Peyer's patch (tissue), 4 donors: Measurements from ENCODE around the gene ZNF605. TPM values are rescaled to one million over a fixed set of nuclear protein-coding genes. Genes with fewer than 3 reads are reported as not detected.
"Not testable (repeated sequence)": the region's sequence is repeated elsewhere in the genome, so short reads cannot be mapped to it uniquely, and the experiment has no call there.

Experiments used
- DNase-seq, 3 donors: peaks; one replicate each; pipeline ENCODE4 v3.0.0-alpha.2; 2017 to 2019
- H3K27ac ChIP-seq, 4 donors: fragments of 200-600 bp; sonication (generic); one replicate each; pipeline ENCODE4 v1.5.1; 2016 to 2019
- H3K27me3 ChIP-seq, 2 donors: fragments of 200-600 bp; sonication (generic); one replicate each; pipeline ENCODE4 v1.5.1; 2019
- H3K36me3 ChIP-seq, 3 donors: fragments of 200-600 bp; sonication (generic); one replicate each; pipeline ENCODE4 v1.5.1; 2016 to 2019
- H3K4me1 ChIP-seq, 4 donors: fragments of 200-600 bp; sonication (generic); one replicate each; pipeline ENCODE4 v1.5.1; 2016 to 2019
- H3K4me3 ChIP-seq, 4 donors: fragments of 200-600 bp; sonication (generic); 1 replicate in 3 of 4; 2 replicates in 1 of 4; pipeline ENCODE4 v1.5.1; 2016 to 2019; ENCODE audit warnings: mild to moderate bottlenecking in 1 of 4
- H3K9me3 ChIP-seq, 4 donors: fragments of 200-600 bp; sonication (generic); one replicate each; pipeline ENCODE4 v1.5.1; 2016 to 2019; ENCODE audit warnings: mild to moderate bottlenecking in 1 of 4
- POLR2A ChIP-seq, 2 donors: fragments of 450-650 bp; IDR thresholded peaks; one replicate each; pipeline ENCODE4 v1.5.1; 2017; ENCODE audit warnings: antibody characterized with exemption in 2 of 2, mild to moderate bottlenecking in 2 of 2, moderate library complexity in 2 of 2
- total RNA-seq, 4 donors: library from RNA; depleted of rRNA; stranded (reverse); fragments of >200 nt; gene quantifications; one replicate each; pipeline ENCODE4 v1.1.0, GENCODE V29; 2016
- TF ChIP-seq, protein P1 (sequence below), 6 experiments: fragments of 450-650 bp in 4 of 6; fragments of 200-600 bp in 2 of 6; sonication (generic) in 1 of 6; IDR thresholded peaks; one replicate each; pipeline ENCODE4 v1.5.1; 2017 to 2019; ENCODE audit warnings: antibody characterized with exemption in 6 of 6, mild to moderate bottlenecking in 3 of 6, moderate library complexity in 1 of 6

The ZNF605 gene
- total RNA-seq, 4 donors from 2014 or later = 6.3 to 19.0 (median 12.5) TPM

- Histone ChIP-seq H3K27me3 (no peaks in the 10 kb centered on the region), H3K4me1 (no peaks in the 10 kb centered on the region), H3K36me3 (no peaks in the 10 kb centered on the region), H3K9me3 (peaks cover 0 to 19% (median 0%) of the 10 kb centered on the region in 4 donors), H3K27ac (no peak overlapping the region), H3K4me3 (no peak overlapping the region)
- TF ChIP-seq, protein P1, sequence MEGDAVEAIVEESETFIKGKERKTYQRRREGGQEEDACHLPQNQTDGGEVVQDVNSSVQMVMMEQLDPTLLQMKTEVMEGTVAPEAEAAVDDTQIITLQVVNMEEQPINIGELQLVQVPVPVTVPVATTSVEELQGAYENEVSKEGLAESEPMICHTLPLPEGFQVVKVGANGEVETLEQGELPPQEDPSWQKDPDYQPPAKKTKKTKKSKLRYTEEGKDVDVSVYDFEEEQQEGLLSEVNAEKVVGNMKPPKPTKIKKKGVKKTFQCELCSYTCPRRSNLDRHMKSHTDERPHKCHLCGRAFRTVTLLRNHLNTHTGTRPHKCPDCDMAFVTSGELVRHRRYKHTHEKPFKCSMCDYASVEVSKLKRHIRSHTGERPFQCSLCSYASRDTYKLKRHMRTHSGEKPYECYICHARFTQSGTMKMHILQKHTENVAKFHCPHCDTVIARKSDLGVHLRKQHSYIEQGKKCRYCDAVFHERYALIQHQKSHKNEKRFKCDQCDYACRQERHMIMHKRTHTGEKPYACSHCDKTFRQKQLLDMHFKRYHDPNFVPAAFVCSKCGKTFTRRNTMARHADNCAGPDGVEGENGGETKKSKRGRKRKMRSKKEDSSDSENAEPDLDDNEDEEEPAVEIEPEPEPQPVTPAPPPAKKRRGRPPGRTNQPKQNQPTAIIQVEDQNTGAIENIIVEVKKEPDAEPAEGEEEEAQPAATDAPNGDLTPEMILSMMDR (IDR thresholded peaks at IDR 0.05) = no peak
- no peak for DNase-seq
Measured at GRCh38 chr12:132972374-132972773, 16.3 kb upstream of the ZNF605 start.

GRCh38 chr12:132967736-132968135, 11.6 kb upstream of the ZNF605 start:
- H3K36me3 ChIP-seq = no peaks in the 10 kb centered on the region
- no peak for DNase-seq
- no peak overlapping the region for H3K4me3 ChIP-seq
- TF ChIP-seq, protein P1 (IDR thresholded peaks at IDR 0.05) = no peak
- no peak for TF ChIP-seq POLR2A (IDR thresholded peaks at IDR 0.05)
- H3K27me3 ChIP-seq = no peaks in the 10 kb centered on the region
- H3K9me3 ChIP-seq = peaks cover 0 to 35% (median 0%) of the 10 kb centered on the region in 4 donors
- H3K27ac ChIP-seq = no peak overlapping the region
- H3K4me1 ChIP-seq = no peaks in the 10 kb centered on the region

DNA sequence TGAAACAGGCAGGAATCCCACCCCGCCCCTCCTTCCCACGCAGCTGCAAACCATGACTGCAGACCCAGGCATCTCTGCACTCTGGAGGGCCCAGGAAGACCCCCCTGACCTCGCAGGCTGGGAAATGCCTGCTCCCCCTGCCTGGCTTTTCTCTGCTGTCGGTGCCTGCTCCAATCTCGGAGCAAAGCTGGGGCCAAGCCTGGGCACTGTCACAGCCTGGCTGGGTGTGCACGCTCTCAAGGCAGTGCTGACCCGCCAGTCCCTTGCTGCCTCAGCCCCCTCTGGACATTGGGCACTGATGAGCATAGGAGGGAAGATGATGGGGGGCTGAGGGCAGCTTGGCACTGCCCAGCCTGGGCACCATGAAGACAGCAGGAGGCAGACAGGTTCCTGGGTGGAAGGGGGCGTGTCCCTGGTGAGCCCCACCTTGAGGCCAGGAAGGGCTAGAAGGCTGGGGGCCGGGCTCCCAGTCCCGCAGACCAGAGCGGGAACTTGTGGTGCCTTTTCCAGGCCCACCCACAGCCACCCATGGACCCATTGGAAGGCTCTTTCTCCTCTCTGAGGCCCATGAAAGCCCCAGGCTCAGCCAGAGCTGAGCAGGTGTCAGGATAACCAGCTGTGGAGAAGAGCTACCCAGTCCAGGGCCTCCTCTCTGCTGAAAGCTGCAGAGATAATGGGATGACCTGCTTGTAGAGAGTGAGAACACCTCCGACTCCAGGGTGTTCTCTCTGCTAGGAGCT, 10.7 kb upstream of the ZNF605 start:
- H3K9me3 ChIP-seq = peaks cover 0 to 41% (median 0%) of the 10 kb centered on the region in 4 donors
- no peaks in the 10 kb centered on the region for H3K27me3 ChIP-seq
- TF ChIP-seq, protein P1 (IDR thresholded peaks at IDR 0.05) = no peak
- no peak for TF ChIP-seq POLR2A (IDR thresholded peaks at IDR 0.05)
- peaks cover 0 to 9% (median 0%) of the 10 kb centered on the region in 3 donors for H3K36me3 ChIP-seq
- no peaks in the 10 kb centered on the region for H3K4me1 ChIP-seq
- no peak overlapping the region for H3K4me3 ChIP-seq
- no peak overlapping the region for H3K27ac ChIP-seq
- DNase-seq = no peak

- TF ChIP-seq POLR2A (IDR thresholded peaks at IDR 0.05) = no peak
- TF ChIP-seq, protein P1 (IDR thresholded peaks at IDR 0.05) = no peak
- H3K9me3 ChIP-seq = peaks cover 0 to 43% (median 0%) of the 10 kb centered on the region in 4 donors
Measured at GRCh38 chr12:132965796-132966195, 9.7 kb upstream of the ZNF605 start.

DNA sequence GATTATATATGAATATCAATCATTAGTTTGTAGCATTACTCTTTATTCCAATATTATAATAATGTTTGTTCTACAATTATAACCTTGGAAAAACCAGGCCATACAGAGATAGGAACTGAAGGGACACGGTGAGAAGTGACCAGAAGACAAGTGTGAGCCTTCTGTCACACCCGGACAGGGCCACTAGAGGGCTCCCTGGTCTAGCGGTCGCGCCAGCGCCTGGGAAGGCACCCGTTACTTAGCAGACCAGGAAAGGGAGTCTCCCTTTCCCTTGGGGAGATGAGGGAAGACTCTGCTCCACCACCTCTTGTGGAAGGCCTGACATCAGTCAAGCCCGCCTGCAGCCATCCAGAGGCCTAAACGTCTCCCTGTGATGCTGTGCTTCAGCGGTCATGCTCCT, 7.8 kb upstream of the ZNF605 start:
- peaks cover 0 to 43% (median 0%) of the 10 kb centered on the region in 4 donors for H3K9me3 ChIP-seq
- not testable (repeated sequence) for DNase-seq, H3K27ac ChIP-seq, H3K27me3 ChIP-seq, H3K4me3 ChIP-seq, H3K4me1 ChIP-seq, H3K36me3 ChIP-seq

More at GRCh38 chr12:132965796-132966195, 9.7 kb upstream of the ZNF605 start:
- Histone ChIP-seq H3K27ac (no peak overlapping the region), H3K4me3 (no peak overlapping the region), H3K36me3 (peaks cover 0 to 10% (median 0%) of the 10 kb centered on the region in 3 donors), H3K27me3 (no peaks in the 10 kb centered on the region), H3K4me1 (no peaks in the 10 kb centered on the region)
- DNase-seq = no peak

- H3K36me3 ChIP-seq, H3K4me1 ChIP-seq, H3K27ac ChIP-seq, H3K27me3 ChIP-seq, H3K4me3 ChIP-seq, DNase-seq: not testable (repeated sequence)
- peaks cover 0 to 38% (median 0%) of the 10 kb centered on the region in 4 donors for H3K9me3 ChIP-seq
Measured at GRCh38 chr12:132961790-132962189, 5.7 kb upstream of the ZNF605 start.
